HFFc6 (cell line): Measurements from ENCODE around the gene GJB1. TPM values are rescaled to one million over a fixed set of nuclear protein-coding genes. Genes with fewer than 3 reads are reported as not detected.
"Not testable (repeated sequence)": the region's sequence is repeated elsewhere in the genome, so short reads cannot be mapped to it uniquely, and the experiment has no call there.

Experiments
- DNase-seq: peaks from one replicate; pipeline ENCODE4 v3.0.0-alpha.2; 2018
- H3K27ac Mint-ChIP-seq: 2 replicates; pipeline ENCODE4 v1.8.0; 2020; ENCODE audit warnings: mild to moderate bottlenecking, mixed read lengths
- H3K27me3 Mint-ChIP-seq: 2 replicates; pipeline ENCODE4 v1.8.0; 2021; ENCODE audit warnings: mild to moderate bottlenecking, moderate library complexity, mixed read lengths; ENCODE audit not compliant: insufficient read depth
- H3K36me3 Mint-ChIP-seq: 2 replicates; pipeline ENCODE4 v1.8.0; 2021; ENCODE audit warnings: low read depth, mixed read lengths
- H3K4me1 Mint-ChIP-seq: 2 replicates; pipeline ENCODE4 v1.8.0; 2020; ENCODE audit warnings: low read depth, mixed read lengths
- H3K4me3 Mint-ChIP-seq: 2 replicates; pipeline ENCODE4 v1.8.0; 2020; ENCODE audit warnings: mild to moderate bottlenecking, moderate library complexity, mixed read lengths
- H3K9me3 Mint-ChIP-seq: 2 replicates; pipeline ENCODE4 v1.8.0; 2020; ENCODE audit warnings: mild to moderate bottlenecking, mixed read lengths
- total RNA-seq, 6 experiments: library from RNA; stranded (reverse); fragmentation: NEBNext Ultra II Directional; extraction: Animal tissue kit (Norgen Biotek cat#: 25700); gene quantifications; 2 replicates in 1 of 6; 3 replicates in 5 of 6; pipeline ENCODE4 v1.2.3, GENCODE V29; 2021
- TF ChIP-seq, protein P1 (sequence below): fragments of 200-600 bp; sonication (generic); IDR thresholded peaks from 2 replicates; pipeline ENCODE4 v1.5.0; 2021; ENCODE audit warnings: antibody characterized with exemption, mild to moderate bottlenecking

Gene GJB1
- total RNA-seq, 6 experiments from 2014 or later = not detected

GRCh38 chrX:71256856-71257255 is 33.8 kb downstream of the GJB1 start:
- Mint-ChIP-seq H3K27ac (no peak overlapping the region), H3K9me3 (no peaks in the 10 kb centered on the region), H3K4me3 (no peak overlapping the region), H3K36me3 (no peaks in the 10 kb centered on the region), H3K4me1 (peaks cover 12% of the 10 kb centered on the region), H3K27me3 (no peaks in the 10 kb centered on the region)
- DNase-seq = no peak
- TF ChIP-seq, protein P1, sequence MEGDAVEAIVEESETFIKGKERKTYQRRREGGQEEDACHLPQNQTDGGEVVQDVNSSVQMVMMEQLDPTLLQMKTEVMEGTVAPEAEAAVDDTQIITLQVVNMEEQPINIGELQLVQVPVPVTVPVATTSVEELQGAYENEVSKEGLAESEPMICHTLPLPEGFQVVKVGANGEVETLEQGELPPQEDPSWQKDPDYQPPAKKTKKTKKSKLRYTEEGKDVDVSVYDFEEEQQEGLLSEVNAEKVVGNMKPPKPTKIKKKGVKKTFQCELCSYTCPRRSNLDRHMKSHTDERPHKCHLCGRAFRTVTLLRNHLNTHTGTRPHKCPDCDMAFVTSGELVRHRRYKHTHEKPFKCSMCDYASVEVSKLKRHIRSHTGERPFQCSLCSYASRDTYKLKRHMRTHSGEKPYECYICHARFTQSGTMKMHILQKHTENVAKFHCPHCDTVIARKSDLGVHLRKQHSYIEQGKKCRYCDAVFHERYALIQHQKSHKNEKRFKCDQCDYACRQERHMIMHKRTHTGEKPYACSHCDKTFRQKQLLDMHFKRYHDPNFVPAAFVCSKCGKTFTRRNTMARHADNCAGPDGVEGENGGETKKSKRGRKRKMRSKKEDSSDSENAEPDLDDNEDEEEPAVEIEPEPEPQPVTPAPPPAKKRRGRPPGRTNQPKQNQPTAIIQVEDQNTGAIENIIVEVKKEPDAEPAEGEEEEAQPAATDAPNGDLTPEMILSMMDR = no peak

DNA sequence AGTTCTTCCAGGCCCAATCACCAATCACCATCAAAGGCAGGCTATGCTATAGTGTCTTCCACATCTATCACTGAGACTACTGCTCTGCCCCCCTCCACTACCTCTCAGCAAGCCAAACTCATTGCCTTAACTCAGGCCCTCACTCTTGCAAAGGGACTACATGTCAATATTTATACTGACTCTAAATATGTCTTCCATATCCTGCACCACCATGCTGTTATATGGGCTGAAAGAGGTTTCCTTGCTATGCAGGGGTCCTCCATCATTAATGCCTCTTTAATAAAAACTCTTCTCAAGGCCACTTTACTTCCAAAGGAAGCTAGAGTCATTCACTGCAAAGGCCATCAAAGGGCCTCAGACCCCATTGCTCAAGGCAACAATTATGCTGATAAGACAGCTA is 45.6 kb downstream of the GJB1 start:
- H3K4me3 Mint-ChIP-seq, H3K36me3 Mint-ChIP-seq, H3K4me1 Mint-ChIP-seq, DNase-seq, H3K27me3 Mint-ChIP-seq, H3K27ac Mint-ChIP-seq, H3K9me3 Mint-ChIP-seq: not testable (repeated sequence)

- H3K36me3 Mint-ChIP-seq = no peaks in the 10 kb centered on the region
- H3K27me3 Mint-ChIP-seq = peaks cover 3% of the 10 kb centered on the region
- no peak overlapping the region for H3K27ac Mint-ChIP-seq
Observed at GRCh38 chrX:71269801-71270395, 46.9 kb downstream of the GJB1 start.

GRCh38 chrX:71272313-71272712 is 49.3 kb downstream of the GJB1 start:
- not testable (repeated sequence) for H3K27me3 Mint-ChIP-seq, H3K4me3 Mint-ChIP-seq, H3K36me3 Mint-ChIP-seq, DNase-seq, H3K4me1 Mint-ChIP-seq, H3K27ac Mint-ChIP-seq, H3K9me3 Mint-ChIP-seq

More at GRCh38 chrX:71269801-71270395, 46.9 kb downstream of the GJB1 start:
- no peak overlapping the region for H3K4me3 Mint-ChIP-seq
- no peak for DNase-seq
- H3K9me3 Mint-ChIP-seq = no peaks in the 10 kb centered on the region
- H3K4me1 Mint-ChIP-seq = no peaks in the 10 kb centered on the region
- TF ChIP-seq, protein P1 = no peak

Other genes starting within 250 kb of the GJB1 start
- gene SNX12, start 154.9 kb upstream of the GJB1 start, total RNA-seq = 100 to 1,000 TPM in 1 of 6 experiments, 10 to 100 TPM in 5; 87.0 to 101 (median 91.1) TPM
- 1 to 10 TPM; 4.0 to 8.1 (median 6.0) TPM for gene FOXO4, start 127.4 kb upstream of the GJB1 start, total RNA-seq
- not detected for gene CXorf65, start 116.5 kb upstream of the GJB1 start, total RNA-seq
- under 1 TPM in 2 of 6 experiments, not detected in 4; 0.37 to 0.43 TPM for gene IL2RG, start 111.6 kb upstream of the GJB1 start, total RNA-seq
- 10 to 100 TPM; 22.8 to 31.2 (median 28.5) TPM for gene MED12, start 104.6 kb upstream of the GJB1 start, total RNA-seq
- under 1 TPM; 0.14 to 0.48 (median 0.29) TPM for gene NLGN3, start 78.4 kb upstream of the GJB1 start, total RNA-seq
- 10 to 100 TPM; 26.3 to 32.4 (median 28.4) TPM for gene ZMYM3, start 30.9 kb downstream of the GJB1 start, total RNA-seq
- gene NONO, start 60.4 kb downstream of the GJB1 start, total RNA-seq = 100 to 1,000 TPM; 367 to 495 (median 421) TPM
- gene ITGB1BP2, start 78.5 kb downstream of the GJB1 start, total RNA-seq = under 1 TPM; 0.50 to 0.95 (median 0.57) TPM
- gene TAF1, start 143.1 kb downstream of the GJB1 start, total RNA-seq = 10 to 100 TPM; 18.9 to 25.2 (median 21.0) TPM